Mesenchymal stem cell (in vitro differentiated cells and primary cell): ENCODE measurements around the gene UHRF2.

Experiments
- DNase-seq: peaks from one replicate; pipeline ENCODE4 v3.0.0-alpha.2; 2013
- H2AFZ ChIP-seq: one replicate; pipeline ENCODE4 v1.6.1; 2013; ENCODE audit warnings: low read depth, mild to moderate bottlenecking, control low read depth, inconsistent platforms, low read length, moderate library complexity
- H2AK5ac ChIP-seq: 2 replicates; pipeline ENCODE4 v1.6.1; 2013; ENCODE audit warnings: low read length, moderate library complexity, mild to moderate bottlenecking, inconsistent platforms; ENCODE audit not compliant: severe bottlenecking
- H2BK120ac ChIP-seq: one replicate; pipeline ENCODE4 v1.6.1; 2013; ENCODE audit warnings: low read depth, mild to moderate bottlenecking, inconsistent platforms, low read length, moderate library complexity
- H2BK12ac ChIP-seq, 2 experiments: one replicate each; pipeline ENCODE4 v1.6.1; 2013; ENCODE audit warnings: inconsistent platforms in 2 of 2, low read length in 2 of 2, mild to moderate bottlenecking in 2 of 2, moderate library complexity in 2 of 2, control low read depth in 1 of 2
- H2BK15ac ChIP-seq: one replicate; pipeline ENCODE4 v1.6.1; 2013; ENCODE audit warnings: mild to moderate bottlenecking, low read depth, inconsistent platforms; ENCODE audit not compliant: poor library complexity, severe bottlenecking
- H2BK5ac ChIP-seq: 2 replicates; pipeline ENCODE4 v1.6.1; 2013; ENCODE audit warnings: low read depth, mild to moderate bottlenecking, low read length, control low read depth, inconsistent platforms; ENCODE audit not compliant: poor library complexity, severe bottlenecking
- H3K14ac ChIP-seq, 2 experiments: one replicate each; pipeline ENCODE4 v1.6.1; 2013; ENCODE audit warnings: inconsistent platforms in 2 of 2, low read length in 2 of 2, control low read depth in 1 of 2, mild to moderate bottlenecking in 1 of 2, moderate library complexity in 1 of 2
- H3K18ac ChIP-seq, 2 experiments: one replicate each; pipeline ENCODE4 v1.6.1; 2013; ENCODE audit warnings: inconsistent platforms in 2 of 2, low read length in 2 of 2, control low read depth in 1 of 2, low read depth in 1 of 2, mild to moderate bottlenecking in 1 of 2
- H3K23ac ChIP-seq, 2 experiments: one replicate each; pipeline ENCODE4 v1.6.1; 2013; ENCODE audit warnings: inconsistent platforms in 2 of 2, low read length in 2 of 2, mild to moderate bottlenecking in 2 of 2, moderate library complexity in 2 of 2, control low read depth in 1 of 2
- H3K27ac ChIP-seq: 2 replicates; pipeline ENCODE4 v1.5.1; 2013; ENCODE audit warnings: mild to moderate bottlenecking, moderate library complexity, low read length, control low read depth, inconsistent platforms; ENCODE audit not compliant: poor library complexity, severe bottlenecking
- H3K27me3 ChIP-seq, 2 experiments: 2 replicates each; pipeline versions ENCODE4 v1.6.1 to v1.7.0; 2013; ENCODE audit warnings: low read length in 2 of 2, mild to moderate bottlenecking in 2 of 2, moderate library complexity in 2 of 2, control low read depth in 1 of 2, inconsistent platforms in 1 of 2; ENCODE audit not compliant: control insufficient read depth in 1 of 2, insufficient read depth in 1 of 2
- H3K36me3 ChIP-seq, 2 experiments: 2 replicates each; pipeline versions ENCODE4 v1.6.1 to v1.7.0; 2013; ENCODE audit warnings: low read length in 2 of 2, control low read depth in 1 of 2, inconsistent platforms in 1 of 2, low read depth in 1 of 2, mild to moderate bottlenecking in 1 of 2; ENCODE audit not compliant: insufficient read depth in 2 of 2, control insufficient read depth in 1 of 2
- H3K4ac ChIP-seq, 2 experiments: one replicate each; pipeline ENCODE4 v1.6.1; 2013; ENCODE audit warnings: inconsistent platforms in 2 of 2, low read length in 2 of 2, mild to moderate bottlenecking in 2 of 2, moderate library complexity in 2 of 2, control low read depth in 1 of 2, low read depth in 1 of 2
- H3K4me1 ChIP-seq: 2 replicates; pipeline ENCODE4 v1.6.1; 2013; ENCODE audit warnings: low read depth, low read length, control low read depth; ENCODE audit not compliant: control insufficient read depth, insufficient read depth
- H3K4me2 ChIP-seq: 2 replicates; pipeline ENCODE4 v1.6.1; 2013; ENCODE audit warnings: low read length, mild to moderate bottlenecking, inconsistent platforms; ENCODE audit not compliant: poor library complexity, severe bottlenecking
- H3K4me3 ChIP-seq, 2 experiments: 2 replicates each; pipeline versions ENCODE4 v1.5.1 to v1.7.0; 2013; ENCODE audit warnings: low read length in 2 of 2, mild to moderate bottlenecking in 2 of 2, control low read depth in 1 of 2, low read depth in 1 of 2; ENCODE audit not compliant: insufficient read depth in 1 of 2
- H3K79me1 ChIP-seq: replicated peaks from 2 replicates; pipeline ENCODE4 v1.6.1; 2013; ENCODE audit warnings: mild to moderate bottlenecking, control low read depth, low read length, inconsistent platforms; ENCODE audit not compliant: poor library complexity, severe bottlenecking
- H3K9ac ChIP-seq: 2 replicates; pipeline ENCODE4 v1.7.0; 2013; ENCODE audit warnings: mild to moderate bottlenecking, low read length, moderate library complexity
- H3K9me3 ChIP-seq: 2 replicates; pipeline ENCODE4 v1.7.0; 2013; ENCODE audit warnings: mild to moderate bottlenecking, low read length; ENCODE audit not compliant: control insufficient read depth
- H4K8ac ChIP-seq: one replicate; pipeline ENCODE4 v1.6.1; 2013; ENCODE audit warnings: inconsistent platforms, mild to moderate bottlenecking, low read length, moderate library complexity
- H4K91ac ChIP-seq: one replicate; pipeline ENCODE4 v1.6.1; 2013; ENCODE audit warnings: mild to moderate bottlenecking, low read length, inconsistent platforms
- WGBS: methylation state at CpG from one replicate; pipeline ENCODE4 v1.1.7; 2013; ENCODE audit warnings: mixed read lengths; 5-methylcytosine and 5-hydroxymethylcytosine counted together

The UHRF2 gene

GRCh38 chr9:6440405-6440804 lies 27.4 kb downstream of the UHRF2 start:
- H2AFZ ChIP-seq: no peak overlapping the region
- H4K91ac ChIP-seq: no peak overlapping the region
- no peaks in the 10 kb centered on the region for H3K79me1 ChIP-seq
- H3K9ac ChIP-seq: no peak overlapping the region
- peaks cover 10 to 45% of the 10 kb centered on the region in 2 experiments for H3K36me3 ChIP-seq
- H3K4ac ChIP-seq: no peak overlapping the region
- H2AK5ac ChIP-seq: no peak overlapping the region
- no peak overlapping the region for H4K8ac ChIP-seq
- H3K4me3 ChIP-seq: no peak overlapping the region
- no peak overlapping the region for H3K18ac ChIP-seq
- no peak overlapping the region for H2BK12ac ChIP-seq
- no peak overlapping the region for H2BK5ac ChIP-seq
- H3K9me3 ChIP-seq: no peaks in the 10 kb centered on the region
- H3K27ac ChIP-seq: no peak overlapping the region
- no peak overlapping the region for H2BK120ac ChIP-seq
- no peak overlapping the region for H3K4me2 ChIP-seq
- 100% methylated on average over 3 of the region's 3 CpGs for WGBS
- DNase-seq: no peak
- no peaks in the 10 kb centered on the region for H3K27me3 ChIP-seq
- H3K14ac ChIP-seq: no peak overlapping the region
- H2BK15ac ChIP-seq: no peak overlapping the region
- peaks cover 2% of the 10 kb centered on the region for H3K4me1 ChIP-seq
- no peak overlapping the region for H3K23ac ChIP-seq

- no peak for DNase-seq
Measured at GRCh38 chr9:6441269-6441668, 28.3 kb downstream of the UHRF2 start.

GRCh38 chr9:6443661-6444060 lies 30.7 kb downstream of the UHRF2 start:
- Histone ChIP-seq H4K91ac (no peak overlapping the region), H2BK120ac (no peak overlapping the region), H2AK5ac (no peak overlapping the region), H2BK5ac (no peak overlapping the region), H2BK15ac (no peak overlapping the region), H2AFZ (no peak overlapping the region), H3K27me3 (no peaks in the 10 kb centered on the region), H3K14ac (no peak overlapping the region), H3K27ac (no peak overlapping the region), H3K79me1 (no peaks in the 10 kb centered on the region), H3K4ac (no peak overlapping the region), H3K4me2 (no peak overlapping the region), H3K4me1 (peaks cover 2% of the 10 kb centered on the region), H4K8ac (no peak overlapping the region), H3K18ac (no peak overlapping the region), H3K9ac (no peak overlapping the region), H3K36me3 (peaks cover 9 to 40% of the 10 kb centered on the region in 2 experiments), H2BK12ac (no peak overlapping the region), H3K4me3 (no peak overlapping the region), H3K9me3 (no peaks in the 10 kb centered on the region), H3K23ac (no peak overlapping the region)
- no peak for DNase-seq
- 89% methylated on average over 1 of the region's 1 CpG for WGBS

More at GRCh38 chr9:6441269-6441668, 28.3 kb downstream of the UHRF2 start:
- H3K4me3 ChIP-seq: no peak overlapping the region
- H3K4me1 ChIP-seq: peaks cover 2% of the 10 kb centered on the region
- no peak overlapping the region for H3K9ac ChIP-seq
- no peak overlapping the region for H3K4me2 ChIP-seq
- H3K36me3 ChIP-seq: peaks cover 16 to 43% of the 10 kb centered on the region in 2 experiments
- H2AK5ac ChIP-seq: no peak overlapping the region
- H4K8ac ChIP-seq: no peak overlapping the region
- no peak overlapping the region for H2AFZ ChIP-seq
- H2BK120ac ChIP-seq: no peak overlapping the region
- no peak overlapping the region for H3K4ac ChIP-seq
- no peak overlapping the region for H3K18ac ChIP-seq
- H2BK5ac ChIP-seq: no peak overlapping the region
- H3K14ac ChIP-seq: no peak overlapping the region
- H2BK15ac ChIP-seq: no peak overlapping the region
- H3K9me3 ChIP-seq: no peaks in the 10 kb centered on the region
- H3K23ac ChIP-seq: no peak overlapping the region
- no peak overlapping the region for H3K27ac ChIP-seq
- no peaks in the 10 kb centered on the region for H3K27me3 ChIP-seq
- no CpG with 5 or more reads among the region's 1 CpG for WGBS
- no peak overlapping the region for H2BK12ac ChIP-seq
- H3K79me1 ChIP-seq: no peaks in the 10 kb centered on the region
- no peak overlapping the region for H4K91ac ChIP-seq

- H3K14ac ChIP-seq: no peak overlapping the region
- no peak for DNase-seq
- WGBS: 100% methylated on average over 1 of the region's 2 CpGs
- H3K4me3 ChIP-seq: no peak overlapping the region
- no peak overlapping the region for H3K23ac ChIP-seq
- no peaks in the 10 kb centered on the region for H3K79me1 ChIP-seq
- no peak overlapping the region for H2BK5ac ChIP-seq
- H3K27ac ChIP-seq: no peak overlapping the region
- no peak overlapping the region for H2AFZ ChIP-seq
- H3K9me3 ChIP-seq: no peaks in the 10 kb centered on the region
- H2BK15ac ChIP-seq: no peak overlapping the region
- H2BK12ac ChIP-seq: no peak overlapping the region
- peaks cover 9 to 44% of the 10 kb centered on the region in 2 experiments for H3K36me3 ChIP-seq
- no peaks in the 10 kb centered on the region for H3K27me3 ChIP-seq
- no peak overlapping the region for H3K18ac ChIP-seq
- H2BK120ac ChIP-seq: no peak overlapping the region
- H3K4ac ChIP-seq: no peak overlapping the region
- H3K9ac ChIP-seq: no peak overlapping the region
- H4K91ac ChIP-seq: no peak overlapping the region
- no peak overlapping the region for H2AK5ac ChIP-seq
- no peak overlapping the region for H4K8ac ChIP-seq
- no peak overlapping the region for H3K4me2 ChIP-seq
- H3K4me1 ChIP-seq: peaks cover 2% of the 10 kb centered on the region
Measured at GRCh38 chr9:6444128-6444527, 31.1 kb downstream of the UHRF2 start.
